HG02884 (cell line): ENCODE results near the gene RBM34.
A peak's percentile ranks its signal among the peaks of the same experiment; 100 is the strongest.

Source experiments
- ATAC-seq: cut with Tn5 transposase; IDR thresholded peaks from one replicate; pipeline ENCODE4 v1.9.1; 2021; ENCODE audit warnings: mild to moderate bottlenecking, moderate library complexity; ENCODE audit not compliant: unreplicated experiment

The RBM34 gene

DNA sequence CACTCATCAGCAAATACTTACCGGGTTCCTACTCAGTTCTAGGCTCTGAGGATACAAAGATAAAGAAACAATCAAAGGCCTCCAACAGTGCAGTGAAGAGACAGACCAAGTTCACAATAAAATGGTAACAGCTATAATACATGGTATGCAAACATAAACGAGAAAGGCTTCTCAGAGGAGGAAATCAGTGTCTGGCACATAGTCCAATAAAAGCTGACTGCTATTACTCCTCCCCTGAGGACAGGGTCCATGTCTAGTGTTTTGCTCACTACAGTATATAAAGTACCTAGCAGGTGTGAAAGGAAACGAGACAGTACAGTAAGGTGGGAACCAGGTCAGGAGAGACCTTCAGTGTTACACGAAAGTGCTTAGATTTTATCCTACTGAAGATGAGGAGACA lies 4.3 kb downstream of the RBM34 start:
- ATAC-seq = no peak

DNA sequence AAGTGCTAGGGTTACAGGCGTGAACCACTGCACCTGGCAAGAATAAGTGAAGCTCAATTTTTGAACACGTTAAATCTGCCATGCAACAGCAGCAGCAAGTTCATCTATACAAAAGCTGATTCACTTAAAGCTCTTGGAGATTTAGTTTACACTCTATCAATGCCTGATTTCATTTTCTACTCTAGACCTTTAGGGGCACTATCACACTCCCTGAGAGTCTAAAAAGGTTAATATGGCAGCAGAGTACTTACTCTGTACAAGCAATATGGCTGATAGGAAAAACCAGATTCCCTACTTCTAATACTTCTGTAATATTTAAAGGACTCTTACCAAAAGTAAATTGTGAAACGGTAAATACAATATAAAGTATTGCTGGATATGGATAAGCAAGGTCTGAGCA lies 4.8 kb downstream of the RBM34 start:
- no peak for ATAC-seq

DNA sequence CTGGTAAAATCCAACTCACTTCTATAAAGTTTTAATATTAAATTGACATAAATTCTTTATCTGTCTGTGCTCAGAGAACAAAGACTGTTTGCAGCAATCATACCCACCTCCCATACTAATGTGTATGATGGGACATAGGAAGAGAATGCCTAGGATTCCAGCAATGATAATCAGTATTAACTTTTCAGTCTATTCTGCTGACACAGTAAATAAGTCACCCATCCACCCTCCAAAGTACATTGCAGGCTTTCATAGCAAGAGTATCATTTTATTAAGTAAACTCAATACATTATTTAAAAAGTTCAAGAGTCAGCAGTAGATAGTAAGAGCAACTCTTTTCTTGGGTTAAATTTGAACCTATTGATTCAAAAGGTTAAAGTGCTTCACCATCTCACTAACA lies 8.8 kb downstream of the RBM34 start:
- no peak for ATAC-seq

DNA sequence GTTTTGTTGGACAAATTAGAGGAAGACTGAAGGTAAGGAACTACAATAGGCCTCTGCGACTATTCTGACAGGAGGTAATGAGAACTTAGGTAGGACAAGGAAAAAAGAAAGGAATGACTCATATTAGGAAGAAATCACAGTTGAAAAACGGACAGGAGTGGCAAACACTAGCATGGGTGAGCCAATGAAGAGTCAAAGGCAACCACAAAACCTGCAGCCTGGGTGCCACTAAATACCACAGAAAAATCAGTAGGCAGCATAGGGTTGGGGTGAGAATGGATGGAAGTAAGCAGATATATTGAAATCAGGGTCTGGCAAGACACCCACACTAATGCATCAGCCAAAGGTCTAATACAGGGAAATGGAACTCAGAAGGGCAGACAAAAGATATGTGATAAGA lies 10.0 kb downstream of the RBM34 start:
- ATAC-seq = no peak

DNA sequence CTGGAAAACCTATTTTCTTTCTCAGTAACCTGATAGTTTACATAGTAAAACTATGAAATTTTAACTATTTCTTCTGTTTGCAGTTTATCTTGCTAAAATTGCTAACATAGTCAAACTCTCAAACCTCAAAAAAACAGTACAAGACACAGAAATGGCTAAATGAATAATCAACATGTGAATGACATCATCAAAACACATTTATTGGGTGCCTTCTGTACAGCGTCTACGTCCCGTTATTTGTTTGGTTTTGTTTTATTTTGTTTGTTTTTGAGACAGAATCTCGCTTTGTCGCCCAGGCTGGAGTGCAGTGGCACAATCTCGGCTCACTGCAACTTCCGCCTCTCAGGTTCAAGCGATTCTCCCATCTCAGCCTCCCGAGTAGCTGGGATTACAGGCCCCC lies 11.2 kb downstream of the RBM34 start:
- no peak for ATAC-seq

DNA sequence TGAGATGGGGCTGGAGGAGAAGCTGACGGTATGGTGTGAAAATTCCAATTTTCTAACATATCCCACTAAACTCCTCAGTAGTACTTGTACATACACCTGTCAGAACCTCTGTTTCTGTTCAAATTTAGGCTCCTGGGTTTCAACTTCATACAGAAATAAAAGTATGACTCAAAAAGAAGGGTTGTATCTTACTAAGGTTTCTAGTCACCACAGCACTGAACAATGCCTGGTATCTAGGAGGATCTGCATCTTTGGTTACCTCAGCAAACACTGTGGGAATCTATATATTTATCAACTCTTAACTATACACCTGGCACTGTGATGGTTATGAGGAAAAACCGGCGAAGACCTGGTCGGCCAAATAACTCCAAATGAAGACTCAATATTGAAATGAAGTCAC lies 13.8 kb downstream of the RBM34 start:
- peak; percentile 59 for ATAC-seq

DNA sequence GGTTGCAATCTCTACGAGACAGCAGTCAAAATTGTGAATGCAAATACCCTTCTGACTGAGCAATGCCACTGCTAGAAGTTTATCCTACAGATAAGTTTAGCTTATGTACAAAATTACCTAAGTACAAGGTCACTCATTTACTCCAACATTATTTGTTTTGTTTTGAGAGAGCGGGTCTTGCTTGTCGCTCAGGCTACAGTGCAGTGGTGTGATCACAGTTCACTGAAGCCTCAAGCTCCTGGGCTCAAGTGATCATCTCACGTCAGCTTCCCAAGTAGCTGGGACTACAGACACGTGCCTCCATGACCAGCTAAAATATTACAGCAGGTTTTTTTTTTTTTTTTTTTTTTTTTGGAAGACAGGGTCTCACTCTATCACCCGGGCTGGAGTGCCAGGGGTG lies 15.4 kb downstream of the RBM34 start:
- no peak for ATAC-seq

DNA sequence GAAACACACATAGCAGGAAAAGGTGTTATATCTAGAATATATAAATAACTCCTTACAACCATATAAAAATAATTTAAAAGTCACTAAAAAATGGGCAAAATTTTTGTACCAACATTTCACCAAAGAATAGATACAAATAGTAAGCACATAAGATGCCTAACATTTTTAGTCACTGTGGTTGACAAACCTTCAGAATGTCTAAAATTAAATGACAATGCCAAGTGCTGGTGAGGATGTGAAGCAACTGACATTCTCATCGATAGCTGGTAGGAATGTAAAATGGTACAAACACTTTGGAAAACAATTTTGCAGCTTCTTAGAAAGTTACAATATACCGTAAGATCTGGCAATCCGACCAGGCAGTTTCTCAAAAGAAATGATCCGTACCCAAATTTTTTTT lies 18.1 kb downstream of the RBM34 start:
- ATAC-seq = no peak

DNA sequence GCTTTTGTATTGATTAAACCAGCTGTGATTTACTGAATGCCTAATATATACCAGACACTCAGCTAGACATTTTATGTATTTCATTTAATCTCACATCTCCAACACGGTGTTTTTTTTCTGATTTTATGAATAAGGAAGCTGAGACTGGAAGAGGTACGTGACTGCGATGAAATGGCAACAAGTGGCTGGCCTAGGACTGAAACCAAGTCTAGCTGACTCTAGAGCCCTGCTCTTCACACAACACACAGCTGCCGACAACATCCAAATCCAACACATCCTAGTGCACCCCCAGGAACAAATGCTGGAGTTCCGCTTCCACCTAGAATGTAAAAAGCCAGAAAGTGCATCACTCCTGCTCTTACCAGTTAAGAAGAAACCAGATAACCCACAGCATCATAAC lies 21.7 kb downstream of the RBM34 start:
- no peak for ATAC-seq

DNA sequence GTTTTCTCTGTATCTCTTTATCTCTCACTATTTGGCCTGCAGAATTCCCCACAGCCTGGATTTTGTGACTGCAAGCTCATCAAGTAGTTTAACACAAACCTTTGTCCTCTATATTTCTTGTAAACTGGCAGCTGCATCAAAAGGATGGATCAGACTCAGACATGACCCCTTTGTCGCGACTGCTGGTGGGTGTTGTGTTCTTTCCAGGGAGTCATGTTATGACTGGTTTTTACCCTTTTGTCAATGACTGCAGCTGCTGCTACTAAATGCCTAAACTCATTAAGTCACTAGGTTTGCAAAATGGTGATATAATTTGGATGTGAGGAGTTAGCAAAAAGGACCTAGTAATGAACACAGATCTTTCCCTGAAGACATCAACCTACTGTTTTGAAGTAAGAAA lies 22.2 kb downstream of the RBM34 start:
- no peak for ATAC-seq

DNA sequence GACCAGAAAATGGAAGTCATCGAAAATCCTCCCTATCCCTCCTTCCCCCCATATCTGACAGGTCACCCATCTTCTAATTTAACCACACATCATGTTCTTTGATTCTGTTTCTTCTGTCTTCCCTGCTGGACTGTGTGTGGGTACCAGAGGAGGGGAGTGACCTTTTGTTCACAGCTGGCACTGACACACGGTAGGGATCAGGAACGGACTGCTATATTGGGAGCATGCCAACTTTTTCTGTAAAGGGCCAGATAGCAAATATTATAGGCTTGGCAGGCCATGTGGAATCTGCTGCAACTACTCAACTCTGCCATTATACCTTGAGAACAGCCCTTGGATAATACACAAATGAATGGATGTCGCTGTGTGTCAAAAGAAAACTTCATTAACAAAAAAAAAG lies 24.9 kb downstream of the RBM34 start:
- ATAC-seq = no peak

DNA sequence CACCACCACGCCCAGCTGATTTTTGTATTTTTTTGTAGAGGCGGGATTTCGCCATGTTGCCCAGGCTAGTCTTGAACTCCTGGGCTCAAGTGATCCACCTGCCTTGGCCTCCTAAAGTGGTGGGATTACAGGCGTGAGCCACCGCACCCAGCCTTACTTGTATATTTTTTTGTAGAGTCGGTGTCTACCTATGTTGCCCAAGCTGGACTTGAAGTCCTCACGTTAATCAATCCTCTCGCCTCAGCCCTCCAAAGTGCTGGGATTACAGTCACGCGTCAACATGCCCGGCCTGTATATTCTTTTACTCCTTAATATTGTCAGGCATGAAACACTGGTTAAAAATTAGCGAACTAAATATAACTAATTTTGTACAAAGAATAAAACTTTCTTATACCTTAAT lies 26.9 kb downstream of the RBM34 start:
- no peak for ATAC-seq

DNA sequence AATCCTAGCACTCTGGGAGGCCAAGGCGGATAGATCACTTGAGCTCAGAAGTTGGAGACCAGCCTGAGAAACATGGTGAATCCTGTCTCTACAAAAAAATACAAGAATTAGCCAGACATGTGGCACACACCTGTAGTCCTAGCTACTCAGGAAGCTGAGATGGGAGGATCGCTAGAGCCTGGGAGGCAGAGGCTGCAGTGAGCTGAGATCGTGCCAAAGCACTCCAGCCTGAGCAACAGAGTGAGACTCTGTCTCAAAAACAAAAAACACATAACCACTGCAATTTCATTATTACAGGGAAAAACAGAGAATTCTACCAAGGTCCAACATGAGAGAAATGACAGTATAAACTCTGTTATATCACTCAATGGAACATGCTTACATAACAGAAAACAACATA lies 28.0 kb downstream of the RBM34 start:
- no peak for ATAC-seq

DNA sequence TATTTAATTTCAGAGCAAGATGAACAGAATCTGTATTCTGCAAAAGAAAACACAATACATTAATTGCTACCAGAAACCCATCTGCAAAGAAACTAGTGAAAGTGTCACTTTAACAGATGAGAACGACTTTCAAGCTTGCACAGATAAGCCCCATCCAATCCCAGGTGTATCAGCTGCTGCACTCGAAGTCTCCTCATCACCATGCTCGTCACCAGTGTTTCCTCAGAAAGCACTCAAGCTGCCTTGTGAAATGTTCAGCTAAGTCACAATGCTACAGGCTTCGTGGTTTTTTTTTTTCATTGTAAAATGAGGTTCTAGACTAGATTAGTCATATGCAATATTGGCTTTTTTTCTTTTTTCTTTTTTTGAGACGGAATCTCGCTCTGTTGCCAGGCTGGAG lies 29.1 kb downstream of the RBM34 start:
- no peak for ATAC-seq

DNA sequence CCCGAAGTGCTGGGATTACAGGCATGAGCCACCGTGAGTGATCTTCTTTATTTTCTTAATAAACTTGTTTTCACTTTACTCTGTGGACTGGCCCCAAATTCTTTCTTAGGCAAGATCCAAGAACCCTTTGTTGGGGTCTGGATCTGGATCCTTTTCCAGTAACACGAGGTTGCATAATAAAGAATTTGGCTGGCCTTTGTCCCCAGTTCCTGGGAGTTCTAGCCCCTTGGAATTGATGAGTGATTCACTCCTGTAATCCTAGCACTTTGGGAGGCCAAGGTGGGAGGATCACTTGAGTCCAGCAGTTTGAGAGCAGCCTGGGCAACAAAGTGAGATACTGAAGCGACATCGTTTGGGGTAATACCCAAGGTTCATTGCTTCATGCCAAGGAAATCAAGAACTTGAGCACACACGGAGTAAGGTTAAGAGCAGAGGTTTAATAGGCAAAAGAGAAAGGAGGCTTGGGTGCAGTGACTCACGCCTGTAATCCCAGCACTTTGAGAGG lies 30.2 kb downstream of the RBM34 start:
- no peak for ATAC-seq

DNA sequence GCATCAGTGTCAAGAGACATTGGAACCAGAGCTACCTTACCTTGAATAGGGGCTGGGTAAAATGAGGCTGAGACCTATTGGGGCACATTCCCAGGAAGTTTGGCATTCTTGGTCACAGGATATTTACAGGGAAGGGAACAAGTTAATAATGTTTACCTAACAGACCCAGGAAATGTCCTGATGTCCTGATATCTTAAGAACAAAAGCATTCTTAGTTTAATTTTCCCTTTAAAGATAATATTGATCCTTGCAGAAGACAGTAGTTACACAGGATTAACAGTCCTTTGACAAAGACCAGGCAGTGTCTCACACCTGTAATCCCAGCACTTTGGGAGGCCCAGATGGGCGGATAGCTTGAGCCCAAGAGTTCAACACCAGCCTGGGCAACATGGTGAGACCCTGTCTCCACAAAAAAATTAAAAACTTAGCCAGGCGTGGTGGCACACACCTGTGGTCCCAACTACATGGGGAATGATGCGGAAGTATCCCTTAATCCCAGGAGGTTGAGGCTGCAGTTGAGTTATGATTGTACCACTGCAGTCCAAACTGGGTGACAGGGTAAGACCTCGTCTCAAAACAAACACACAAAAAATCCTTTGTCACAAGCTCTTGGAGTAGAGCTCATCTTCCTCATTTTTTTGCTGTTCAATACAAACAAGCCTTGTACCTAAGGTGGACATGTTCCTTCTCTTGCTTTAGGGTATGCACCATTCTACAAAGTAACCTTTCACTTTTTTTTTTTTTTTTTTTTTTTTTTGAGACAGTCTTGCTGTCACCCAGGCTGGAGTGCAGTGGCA lies 31.1 kb downstream of the RBM34 start:
- ATAC-seq = no peak

DNA sequence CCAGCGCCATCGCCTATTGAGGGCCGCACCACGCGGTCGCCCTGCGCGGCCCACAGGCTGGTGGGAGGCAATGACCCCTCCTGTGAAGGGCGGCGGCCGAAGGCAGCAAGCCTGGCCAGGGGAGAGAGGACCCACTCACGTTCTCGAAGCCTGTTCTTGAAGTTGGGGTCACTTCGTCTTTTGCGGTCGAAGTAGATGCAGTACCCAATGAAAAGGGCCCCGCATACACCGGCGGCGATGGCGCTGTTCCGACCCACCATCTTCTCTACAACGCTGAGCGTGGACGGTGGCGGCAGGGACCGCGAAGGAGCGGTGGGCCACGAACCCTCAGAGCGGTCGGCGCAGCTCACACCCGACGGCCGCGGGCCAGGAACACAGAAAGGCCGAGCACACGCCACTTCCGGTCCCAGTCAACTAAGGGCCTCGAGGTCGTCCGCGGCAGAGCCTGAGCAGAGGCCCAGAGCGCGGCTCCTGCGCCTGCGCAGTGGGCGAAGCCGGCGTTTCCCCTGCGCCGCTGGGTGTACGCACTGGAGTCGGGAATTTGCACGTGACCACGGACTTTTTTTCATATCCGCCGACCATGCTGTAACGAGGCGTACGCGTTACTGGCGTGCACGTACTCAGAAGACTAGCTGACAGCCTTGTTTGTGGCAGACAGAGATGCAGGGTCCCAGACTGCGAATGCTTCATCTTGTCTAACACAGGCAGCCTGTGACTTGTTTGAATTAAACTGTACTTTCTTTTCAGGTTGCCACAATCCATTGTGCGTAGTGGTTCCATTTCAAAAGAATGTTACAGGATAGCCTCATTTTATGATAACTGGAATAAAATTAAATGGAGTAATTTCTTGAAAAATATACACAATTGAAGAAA lies 32.4 kb downstream of the RBM34 start, which contains the start of gene TOMM20:
Gene TOMM20 (minus strand): TSS at position 382 of the 873 bp plus-strand sequence. CDS start 122 bp downstream, at position 260.
- ATAC-seq = peak; percentile 92

DNA sequence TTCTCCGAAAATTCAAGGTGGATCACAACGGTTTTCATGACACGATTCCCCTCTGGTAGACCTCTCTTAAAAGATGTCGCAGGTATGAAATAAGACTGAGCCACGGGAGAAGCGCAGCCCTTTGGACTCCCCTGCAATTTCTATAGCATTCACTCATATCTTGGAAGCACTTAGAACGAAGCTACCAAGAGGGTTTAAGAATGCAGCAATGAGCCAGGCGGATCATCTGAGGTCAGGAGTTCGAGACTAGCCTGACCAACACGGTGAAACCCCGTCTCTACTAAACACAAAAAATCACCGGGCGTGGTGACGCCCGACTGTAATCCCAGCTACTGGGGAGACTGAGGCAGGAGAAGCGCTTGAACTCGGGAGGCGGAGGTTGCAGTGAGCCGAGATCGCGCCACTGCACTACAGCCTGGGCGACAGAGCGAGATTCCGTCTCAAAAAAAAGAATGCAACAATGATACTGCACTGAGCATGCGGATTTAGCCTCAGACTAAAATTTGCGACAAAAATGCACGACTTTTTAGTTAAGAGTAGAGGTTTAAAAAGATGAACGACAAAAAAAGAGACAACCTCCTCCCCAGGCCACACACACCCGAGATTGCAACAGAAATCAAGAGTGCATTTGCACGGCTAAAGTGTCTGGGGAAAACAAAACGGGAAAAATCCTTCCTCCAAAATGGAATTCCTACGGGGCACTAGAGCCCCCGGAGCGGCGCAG lies 33.2 kb downstream of the RBM34 start:
- ATAC-seq = no peak

DNA sequence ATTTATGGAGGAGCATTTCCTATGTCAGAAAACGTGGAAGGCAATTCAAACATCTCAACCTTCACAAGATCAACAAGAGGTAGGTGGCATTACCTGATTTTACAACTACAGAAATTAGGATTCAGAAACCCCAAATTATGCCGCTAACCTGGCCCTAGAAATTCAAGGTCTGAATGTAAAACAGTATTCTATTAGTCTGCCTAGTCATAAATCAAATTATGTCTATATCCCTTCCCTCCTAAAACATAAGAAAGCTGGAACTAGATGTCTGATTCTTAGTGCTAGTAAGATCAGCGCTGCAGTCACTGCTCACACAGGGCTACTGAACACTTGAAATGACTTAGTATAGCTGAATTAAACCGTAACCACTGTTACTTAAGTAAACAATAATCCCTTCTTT lies 33.8 kb downstream of the RBM34 start:
- ATAC-seq = no peak

DNA sequence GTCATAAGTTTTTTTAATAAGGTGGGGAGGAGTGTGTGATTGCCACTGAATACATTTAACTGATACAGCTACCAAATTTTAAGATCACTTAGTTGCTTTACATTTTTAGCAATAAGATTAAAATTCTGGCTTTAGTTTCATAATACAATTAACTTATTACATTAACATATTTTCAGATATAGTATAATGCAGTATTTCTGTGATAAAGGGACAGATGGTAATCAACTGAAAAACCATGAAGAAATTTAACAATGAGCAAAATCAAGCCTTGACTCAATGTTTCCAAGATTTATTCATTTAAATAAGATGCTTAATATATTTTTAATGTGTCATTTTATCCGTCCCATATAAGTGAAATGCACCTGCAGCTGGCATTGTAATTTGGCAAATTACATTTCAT lies 36.4 kb downstream of the RBM34 start:
- ATAC-seq = no peak

DNA sequence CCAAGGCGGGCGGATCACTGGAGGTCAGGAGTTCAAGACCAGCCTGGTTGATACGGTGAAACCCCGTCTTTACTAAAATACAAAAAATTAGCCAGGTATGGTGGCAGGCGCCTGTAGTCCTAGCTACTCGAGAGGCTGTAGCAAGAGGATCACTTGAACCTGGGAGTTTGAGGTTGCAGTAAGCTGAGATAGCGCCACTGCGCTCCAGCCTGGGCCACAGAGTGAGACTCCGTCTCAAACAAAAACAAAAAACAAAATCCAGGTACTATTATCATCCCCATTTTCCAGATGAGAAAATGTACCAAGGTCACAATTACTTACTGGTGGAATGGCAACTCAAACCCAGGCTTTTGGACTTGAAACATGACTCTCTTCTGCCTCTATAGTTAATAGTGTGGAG lies 36.9 kb downstream of the RBM34 start:
- ATAC-seq = no peak
